ENCODE measurements around the gene GRIA1.

- no peak for TF ChIP-seq CTCF (IDR thresholded peaks at IDR 0.05; ENCODE audit: low read length)
- TF ChIP-seq EZH2phosphoT487 (IDR thresholded peaks at IDR 0.05; ENCODE audit: low read length) = no peak
These were observed 18.2 kb downstream of the GRIA1 start for GRCh38 chr5:153508700-153509099.

All from MM.1S (cell line).